ENCODE results near the gene CSPG5.
A peak's percentile ranks its signal among the peaks of the same experiment; 100 is the strongest.

CSPG5 gene

DNA sequence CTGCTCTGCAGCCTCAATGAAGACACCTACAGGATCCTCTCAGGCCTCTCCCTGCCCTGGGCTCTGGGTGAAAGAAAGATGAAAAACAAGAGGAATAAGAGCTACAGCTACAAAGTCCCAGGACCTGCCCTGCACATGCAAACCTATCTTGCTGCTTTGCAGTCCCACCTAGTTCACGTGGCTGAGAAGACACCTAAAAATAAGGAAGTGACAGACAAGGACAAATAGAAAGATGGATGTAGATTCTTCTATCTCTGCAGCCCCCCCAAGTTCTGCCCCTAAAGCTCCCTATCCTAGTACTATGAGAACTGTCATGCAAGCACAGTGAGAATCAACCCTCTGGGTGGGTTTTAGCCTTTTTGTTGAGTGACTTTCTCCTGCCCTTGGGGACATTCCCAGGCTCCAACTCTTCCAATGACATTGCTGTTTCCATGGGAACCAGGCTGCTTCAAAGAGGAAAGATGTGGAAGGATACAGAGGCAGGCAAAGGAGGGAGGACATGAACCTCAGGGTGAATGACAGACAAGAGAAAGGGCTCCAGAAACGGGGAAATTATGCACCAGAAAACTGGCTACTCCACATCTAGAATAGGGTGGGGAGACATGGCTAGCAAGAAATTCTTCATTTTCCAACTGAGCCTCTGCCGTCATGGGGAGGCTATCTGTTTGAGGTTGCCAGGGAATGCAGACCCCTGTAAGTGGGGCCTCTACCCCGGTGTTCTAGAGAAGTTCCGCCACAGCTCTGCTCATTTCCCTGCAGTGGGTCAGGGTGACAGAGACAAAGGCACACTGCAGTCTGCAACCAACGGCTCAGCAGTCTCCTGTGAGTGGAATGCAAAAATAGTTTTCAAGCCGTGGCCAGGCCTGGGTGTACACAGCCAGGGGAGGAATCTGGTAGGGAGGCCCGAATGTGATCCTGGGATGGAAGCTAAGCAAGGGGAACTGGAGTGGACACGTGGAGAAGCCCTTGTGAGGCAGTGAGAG, 5.2 kb downstream of the CSPG5 start:
- H3K4me3 ChIP-seq (replicated peaks; ENCODE audit: insufficient read depth, low read length), result no peak overlapping the region
- no peak for DNase-seq (ENCODE audit: low read depth in 1 of 2, low spot score in 1 of 2)
- TF ChIP-seq, protein P1, sequence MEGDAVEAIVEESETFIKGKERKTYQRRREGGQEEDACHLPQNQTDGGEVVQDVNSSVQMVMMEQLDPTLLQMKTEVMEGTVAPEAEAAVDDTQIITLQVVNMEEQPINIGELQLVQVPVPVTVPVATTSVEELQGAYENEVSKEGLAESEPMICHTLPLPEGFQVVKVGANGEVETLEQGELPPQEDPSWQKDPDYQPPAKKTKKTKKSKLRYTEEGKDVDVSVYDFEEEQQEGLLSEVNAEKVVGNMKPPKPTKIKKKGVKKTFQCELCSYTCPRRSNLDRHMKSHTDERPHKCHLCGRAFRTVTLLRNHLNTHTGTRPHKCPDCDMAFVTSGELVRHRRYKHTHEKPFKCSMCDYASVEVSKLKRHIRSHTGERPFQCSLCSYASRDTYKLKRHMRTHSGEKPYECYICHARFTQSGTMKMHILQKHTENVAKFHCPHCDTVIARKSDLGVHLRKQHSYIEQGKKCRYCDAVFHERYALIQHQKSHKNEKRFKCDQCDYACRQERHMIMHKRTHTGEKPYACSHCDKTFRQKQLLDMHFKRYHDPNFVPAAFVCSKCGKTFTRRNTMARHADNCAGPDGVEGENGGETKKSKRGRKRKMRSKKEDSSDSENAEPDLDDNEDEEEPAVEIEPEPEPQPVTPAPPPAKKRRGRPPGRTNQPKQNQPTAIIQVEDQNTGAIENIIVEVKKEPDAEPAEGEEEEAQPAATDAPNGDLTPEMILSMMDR (IDR thresholded peaks at IDR 0.05; ENCODE audit: insufficient read depth, low read length), result no peak
- peak; percentile 68; the same call in 1 of the 2 replicates for TF ChIP-seq SPI1 (IDR thresholded peaks at IDR 0.05; ENCODE audit: borderline replicate concordance, low read depth)
- H3K27ac ChIP-seq (replicated peaks), result no peak overlapping the region
- H3K27me3 ChIP-seq (ENCODE audit: insufficient read depth, poor library complexity, severe bottlenecking), result peaks cover 9% of the 10 kb centered on the region

DNA sequence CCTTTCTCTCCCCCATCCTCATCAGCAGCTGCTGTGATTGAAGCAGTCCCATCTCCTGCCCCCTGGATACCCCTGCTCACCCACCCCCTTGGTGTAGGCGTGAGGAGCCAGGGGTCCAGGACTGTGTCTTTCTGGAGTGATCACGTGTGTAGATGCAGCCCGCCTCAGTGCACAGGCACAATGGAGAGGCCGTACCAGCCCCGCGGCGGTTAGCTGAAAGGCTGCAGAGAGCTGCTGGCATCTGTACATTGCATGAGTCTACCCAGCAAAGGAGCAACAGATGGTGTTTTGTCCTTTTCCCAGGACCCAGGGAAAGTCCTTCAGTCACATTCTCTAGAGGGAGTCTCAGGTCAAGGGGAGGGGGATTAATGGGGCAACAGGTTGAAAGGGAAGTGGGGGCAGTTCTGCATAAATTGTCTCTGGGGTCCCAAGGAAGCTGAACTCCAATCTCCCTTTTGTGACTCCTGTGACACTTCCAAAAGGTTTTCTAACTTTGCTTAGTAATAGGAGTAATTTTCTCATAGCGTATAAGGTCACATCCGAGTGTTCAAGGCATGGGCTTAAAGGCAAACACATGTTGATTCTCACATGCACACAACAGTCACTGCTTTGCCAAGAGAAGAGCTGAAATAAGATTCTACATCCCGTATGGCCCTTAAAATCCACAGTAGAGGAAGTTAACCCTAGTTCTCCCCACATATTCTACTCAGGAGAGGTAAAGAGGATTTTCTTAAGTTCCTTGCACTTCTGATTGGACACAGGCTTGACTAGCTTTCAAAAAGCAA, 7.1 kb downstream of the CSPG5 start:
- no peak overlapping the region for H3K27ac ChIP-seq (replicated peaks)
- DNase-seq (ENCODE audit: low read depth in 1 of 2, low spot score in 1 of 2), result no peak
- TF ChIP-seq SPI1 (IDR thresholded peaks at IDR 0.05; ENCODE audit: borderline replicate concordance, low read depth) (no peak), GABPA (IDR thresholded peaks at IDR 0.05; ENCODE audit: low read depth) (no peak), POLR2AphosphoS5 (IDR thresholded peaks at IDR 0.05; ENCODE audit: low read depth) (no peak)
- TF ChIP-seq, protein P1 (IDR thresholded peaks at IDR 0.05; ENCODE audit: insufficient read depth, low read length), result no peak
- TF ChIP-seq, protein P2, sequence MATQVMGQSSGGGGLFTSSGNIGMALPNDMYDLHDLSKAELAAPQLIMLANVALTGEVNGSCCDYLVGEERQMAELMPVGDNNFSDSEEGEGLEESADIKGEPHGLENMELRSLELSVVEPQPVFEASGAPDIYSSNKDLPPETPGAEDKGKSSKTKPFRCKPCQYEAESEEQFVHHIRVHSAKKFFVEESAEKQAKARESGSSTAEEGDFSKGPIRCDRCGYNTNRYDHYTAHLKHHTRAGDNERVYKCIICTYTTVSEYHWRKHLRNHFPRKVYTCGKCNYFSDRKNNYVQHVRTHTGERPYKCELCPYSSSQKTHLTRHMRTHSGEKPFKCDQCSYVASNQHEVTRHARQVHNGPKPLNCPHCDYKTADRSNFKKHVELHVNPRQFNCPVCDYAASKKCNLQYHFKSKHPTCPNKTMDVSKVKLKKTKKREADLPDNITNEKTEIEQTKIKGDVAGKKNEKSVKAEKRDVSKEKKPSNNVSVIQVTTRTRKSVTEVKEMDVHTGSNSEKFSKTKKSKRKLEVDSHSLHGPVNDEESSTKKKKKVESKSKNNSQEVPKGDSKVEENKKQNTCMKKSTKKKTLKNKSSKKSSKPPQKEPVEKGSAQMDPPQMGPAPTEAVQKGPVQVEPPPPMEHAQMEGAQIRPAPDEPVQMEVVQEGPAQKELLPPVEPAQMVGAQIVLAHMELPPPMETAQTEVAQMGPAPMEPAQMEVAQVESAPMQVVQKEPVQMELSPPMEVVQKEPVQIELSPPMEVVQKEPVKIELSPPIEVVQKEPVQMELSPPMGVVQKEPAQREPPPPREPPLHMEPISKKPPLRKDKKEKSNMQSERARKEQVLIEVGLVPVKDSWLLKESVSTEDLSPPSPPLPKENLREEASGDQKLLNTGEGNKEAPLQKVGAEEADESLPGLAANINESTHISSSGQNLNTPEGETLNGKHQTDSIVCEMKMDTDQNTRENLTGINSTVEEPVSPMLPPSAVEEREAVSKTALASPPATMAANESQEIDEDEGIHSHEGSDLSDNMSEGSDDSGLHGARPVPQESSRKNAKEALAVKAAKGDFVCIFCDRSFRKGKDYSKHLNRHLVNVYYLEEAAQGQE (IDR thresholded peaks at IDR 0.05; ENCODE audit: insufficient replicate concordance, low read depth), result no peak
- H3K27me3 ChIP-seq (ENCODE audit: insufficient read depth, poor library complexity, severe bottlenecking), result no peaks in the 10 kb centered on the region
- H3K4me3 ChIP-seq (replicated peaks; ENCODE audit: insufficient read depth, low read length), result no peak overlapping the region

DNA sequence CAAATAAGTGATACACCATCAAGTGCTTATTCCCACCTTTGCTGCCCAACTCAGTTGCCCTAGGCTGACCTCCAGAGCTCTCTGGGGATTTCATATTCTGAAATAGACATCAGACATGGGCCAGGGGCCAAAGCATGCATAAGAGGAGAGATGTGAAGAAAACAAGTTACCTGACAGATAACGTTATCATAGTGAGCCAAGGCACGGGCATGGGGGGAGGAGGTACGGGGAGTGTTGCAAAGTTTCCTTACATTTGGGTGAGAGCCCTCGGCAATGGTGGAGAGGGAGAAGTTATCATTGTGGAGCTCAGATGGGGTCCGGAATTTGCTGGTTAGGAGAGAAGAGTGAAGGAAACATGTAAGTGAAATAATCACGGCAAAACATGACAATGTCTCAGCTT, 9.8 kb downstream of the CSPG5 start:
- DNase-seq (ENCODE audit: low read depth in 1 of 2, low spot score in 1 of 2), result no peak
- Histone ChIP-seq H3K27me3 (ENCODE audit: insufficient read depth, poor library complexity, severe bottlenecking) (no peaks in the 10 kb centered on the region), H3K27ac (replicated peaks) (no peak overlapping the region), H3K4me3 (replicated peaks; ENCODE audit: insufficient read depth, low read length) (no peak overlapping the region)
- TF ChIP-seq GABPA (IDR thresholded peaks at IDR 0.05; ENCODE audit: low read depth) (no peak), SPI1 (IDR thresholded peaks at IDR 0.05; ENCODE audit: borderline replicate concordance, low read depth) (no peak), POLR2AphosphoS5 (IDR thresholded peaks at IDR 0.05; ENCODE audit: low read depth) (no peak)
- TF ChIP-seq, protein P1 (IDR thresholded peaks at IDR 0.05; ENCODE audit: insufficient read depth, low read length), result no peak
- TF ChIP-seq, protein P2 (IDR thresholded peaks at IDR 0.05; ENCODE audit: insufficient replicate concordance, low read depth), result no peak

Measured in HL-60 (cell line).